K562 (cell line): ENCODE measurements around the gene SPON2.

ENCODE experiments used
- CEBPB ChIP-seq: fragments of 450-650 bp; IDR thresholded peaks from 2 replicates; pipeline ENCODE4 v1.6.1; 2016; ENCODE audit warnings: missing genetic modification characterization, missing compliant biosample characterization
- HDAC6 ChIP-seq: IDR thresholded peaks from 2 replicates; pipeline ENCODE4 v1.6.1; 2012; ENCODE audit warnings: low read depth, mild to moderate bottlenecking, control low read depth, inconsistent platforms, low read length, moderate library complexity
- PREB ChIP-seq: sonication (generic); formaldehyde crosslinking; IDR thresholded peaks from 2 replicates; pipeline ENCODE4 v1.8.1; 2023; ENCODE audit warnings: mild to moderate bottlenecking, missing genetic modification reagents
- USF1 ChIP-seq: sonication (generic); formaldehyde crosslinking; IDR thresholded peaks from 2 replicates; pipeline ENCODE4 v1.9.0; 2022; ENCODE audit warnings: mild to moderate bottlenecking, missing genetic modification reagents
- USF2 ChIP-seq: sonication (generic); formaldehyde crosslinking; IDR thresholded peaks from 2 replicates; pipeline ENCODE4 v1.5.0; 2020; ENCODE audit warnings: missing genetic modification reagents
- ZNF3 ChIP-seq: fragments of 250-450 bp; sonication (Bioruptor Pico); IDR thresholded peaks from 2 replicates; pipeline ENCODE4 v1.5.0; 2021; ENCODE audit warnings: mild to moderate bottlenecking, moderate library complexity

- TF ChIP-seq ZNF3 (CRISPR knock-in tag) (no peak), USF2 (CRISPR knock-in tag) (no peak), HDAC6 (no peak), CEBPB (tag) (no peak), USF1 (CRISPR knock-in tag) (no peak), PREB (CRISPR knock-in tag) (no peak)
These were observed 8.3 kb upstream of the SPON2 start for GRCh38 chr4:1180663-1181062.
